SU-DHL-6 (cell line): ENCODE results near the gene UBA1.

ENCODE experiments used
- CTCF ChIP-seq: fragments of 200-600 bp; sonication (generic); IDR thresholded peaks from one replicate; pipeline ENCODE4 v1.5.1; 2017; ENCODE audit warnings: antibody characterized with exemption, mild to moderate bottlenecking, low read length, moderate library complexity; ENCODE audit not compliant: insufficient read depth, poor library complexity, severe bottlenecking
- EZH2phosphoT487 ChIP-seq: fragments of 200-600 bp; sonication (generic), shearing (Covaris generic); conservative IDR thresholded peaks from 2 replicates; pipeline ENCODE4 v1.6.1; 2018; ENCODE audit warnings: mild to moderate bottlenecking, antibody characterized with exemption, low read length, moderate library complexity, mixed read lengths

GRCh38 chrX:47218920-47219815 is 25.5 kb downstream of the UBA1 start:
- TF ChIP-seq CTCF (no peak), EZH2phosphoT487 (no peak)
